Fibroblast of mammary gland (primary cell): ENCODE measurements around the gene TMSB10.
A peak's percentile ranks its signal among the peaks of the same experiment; 100 is the strongest.

Source experiments
- DNase-seq: peaks from one replicate; pipeline ENCODE4 v3.0.0-alpha.2; 2010; ENCODE audit warnings: low read depth
- H3K4me3 ChIP-seq: 2 replicates; pipeline ENCODE4 v1.5.1; 2011; ENCODE audit warnings: low read depth, mild to moderate bottlenecking, low read length, moderate library complexity; ENCODE audit not compliant: control insufficient read depth
- CTCF ChIP-seq: conservative IDR thresholded peaks from 2 replicates; pipeline ENCODE4 v1.5.1; 2011; ENCODE audit warnings: low read depth, low read length, inconsistent platforms; ENCODE audit not compliant: control insufficient read depth, insufficient read depth

The TMSB10 gene

GRCh38 chr2:84946204-84947009 lies 41.0 kb downstream of the TMSB10 start:
- TF ChIP-seq CTCF, result no peak
- DNase-seq, result peak; percentile 68
- no peak overlapping the region for H3K4me3 ChIP-seq

GRCh38 chr2:84947010-84947593 lies 41.6 kb downstream of the TMSB10 start:
- TF ChIP-seq CTCF, result no peak
- no peak for DNase-seq
- no peak overlapping the region for H3K4me3 ChIP-seq

GRCh38 chr2:84953535-84953934 lies 48.1 kb downstream of the TMSB10 start:
- no peak overlapping the region for H3K4me3 ChIP-seq
- no peak for TF ChIP-seq CTCF
- no peak for DNase-seq

- no peak for DNase-seq
- no peak overlapping the region for H3K4me3 ChIP-seq
- no peak for TF ChIP-seq CTCF
These were observed 48.9 kb downstream of the TMSB10 start for GRCh38 chr2:84954329-84954728.
